GM12878 (cell line): ENCODE measurements around the gene DGKI. TPM values are rescaled to one million over a fixed set of nuclear protein-coding genes. Genes with fewer than 3 reads are reported as not detected.

Source experiments
- ATAC-seq: fragments of 200-7000 bp; cut with Tn5 transposase; 3 replicates; pipeline ENCODE4 v1.9.1; 2020; ENCODE audit warnings: mild to moderate bottlenecking, moderate library complexity
- BruUV-seq: library from RNA; stranded (reverse); fragments of 400-500 nt; replicated peaks from 2 replicates; lab custom pipeline; 2021; lab: Mats Ljungman, UMichigan
- CTCF ChIA-PET: fragments of 300-600 bp; sonication (Branson Sonifier 250); formaldehyde crosslinking; extraction: SDS; loops from one replicate; lab custom pipeline; 2021; ENCODE audit warnings: inconsistent platforms; lab: Yijun Ruan, JAX
- POLR2A ChIA-PET: fragments of 350-600 bp; formaldehyde crosslinking; extraction: SDS; loops from one replicate; lab custom pipeline; 2021; ENCODE audit warnings: inconsistent platforms; lab: Charles Lee
- RAD21 ChIA-PET: fragments of 300-600 bp; sonication (Branson Sonifier 250); formaldehyde crosslinking; loops from one replicate; lab custom pipeline; 2023; ENCODE audit warnings: antibody characterized with exemption; ENCODE audit not compliant: unreplicated experiment; lab: Charles Lee
- SMC1A ChIA-PET: fragments of 300-600 bp; sonication (Branson Sonifier 250); formaldehyde crosslinking; loops from one replicate; lab custom pipeline; 2023; ENCODE audit not compliant: unreplicated experiment, uncharacterized antibody; lab: Charles Lee
- DNase-seq: peaks from one replicate; pipeline ENCODE4 v3.0.0-alpha.2; 2011; ENCODE audit warnings: low read depth, low spot score
- FAIRE-seq: peaks from 3 replicates; lab custom pipeline; 2011; peaks lifted over from hg19 to GRCh38; lab: Jason Lieb, UNC
- H2AFZ ChIP-seq: 2 replicates; pipeline ENCODE4 v1.6.0; 2011; ENCODE audit warnings: low read depth, low read length, control low read depth; ENCODE audit not compliant: control insufficient read depth
- H3K27ac ChIP-seq: 2 replicates; pipeline ENCODE4 v1.5.1; 2011; ENCODE audit warnings: control low read depth; ENCODE audit not compliant: control insufficient read depth, insufficient read depth
- H3K27me3 ChIP-seq, 2 experiments: replicated peaks in 1 of 2; 2 replicates each; pipeline versions ENCODE4 v1.6.0 to v1.6.1; 2011; ENCODE audit warnings: low read length in 1 of 2; ENCODE audit not compliant: control insufficient read depth in 2 of 2, insufficient read depth in 2 of 2
- H3K36me3 ChIP-seq, 2 experiments: 2 replicates each; pipeline ENCODE4 v1.5.1; 2011; ENCODE audit warnings: low read length in 1 of 2; ENCODE audit not compliant: control insufficient read depth in 2 of 2, insufficient read depth in 2 of 2
- H3K4me1 ChIP-seq: 2 replicates; pipeline ENCODE4 v1.6.1; 2011; ENCODE audit warnings: mild to moderate bottlenecking, low read length, moderate library complexity, mixed read lengths; ENCODE audit not compliant: control insufficient read depth, insufficient read depth
- H3K4me2 ChIP-seq: 2 replicates; pipeline ENCODE4 v1.6.0; 2011; ENCODE audit warnings: control low read depth; ENCODE audit not compliant: control insufficient read depth, insufficient read depth
- H3K4me3 ChIP-seq: fragments of 200-600 bp; sonication (generic); 2 replicates; pipeline ENCODE4 v1.5.1; 2016
- H3K79me2 ChIP-seq: 2 replicates; pipeline ENCODE4 v1.6.0; 2011; ENCODE audit warnings: low read length; ENCODE audit not compliant: control insufficient read depth, insufficient read depth
- H3K9ac ChIP-seq: 2 replicates; pipeline ENCODE4 v1.8.0; 2011; ENCODE audit warnings: low read length, control low read depth, mixed read lengths; ENCODE audit not compliant: control insufficient read depth, insufficient read depth
- H3K9me3 ChIP-seq: replicated peaks from 3 replicates; pipeline ENCODE4 v1.5.1; 2011; ENCODE audit warnings: mild to moderate bottlenecking, low read length; ENCODE audit not compliant: control insufficient read depth, insufficient read depth
- H4K20me1 ChIP-seq: 2 replicates; pipeline ENCODE4 v1.6.0; 2011; ENCODE audit not compliant: control insufficient read depth, insufficient read depth
- CBFB ChIP-seq: IDR thresholded peaks from 2 replicates; pipeline ENCODE4 v1.6.1; 2016; ENCODE audit warnings: antibody characterized with exemption, low read depth
- IKZF1 ChIP-seq: fragments of 450-650 bp; conservative IDR thresholded peaks from 2 replicates; pipeline ENCODE4 v1.6.1; 2017; ENCODE audit warnings: antibody characterized with exemption, mild to moderate bottlenecking
- LARP7 ChIP-seq: fragments of 450-650 bp; IDR thresholded peaks from 2 replicates; pipeline ENCODE4 v1.6.1; 2017; ENCODE audit warnings: mild to moderate bottlenecking
- MTA2 ChIP-seq: fragments of 450-650 bp; IDR thresholded peaks from 2 replicates; pipeline ENCODE4 v1.6.1; 2016; ENCODE audit warnings: low read depth, mild to moderate bottlenecking, moderate library complexity
- WGBS: methylation state at CpG from one replicate; pipeline ENCODE4 v1.1.6; 2016; ENCODE audit warnings: low lambda C conversion rate; ENCODE audit not compliant: insufficient replicate concordance, insufficient coverage; ENCODE audit errors: missing lambda C conversion rate; 5-methylcytosine and 5-hydroxymethylcytosine counted together
- in situ Hi-C: fragments of 300-500 bp; cut with MboI; formaldehyde crosslinking; loops from 9 replicates; pipeline ENCODE4 v1.14.3; 2018; ENCODE audit warnings: mixed read lengths
- intact Hi-C: fragments of 100-400 bp; cut with micrococcal nuclease; formaldehyde crosslinking; loops from one replicate; pipeline ENCODE4 v1.14.2; 2022; ENCODE audit not compliant: unreplicated experiment
- polyA plus RNA-seq, 11 experiments: library from polyadenylated mRNA; depleted of rRNA in 4 of 11; unstranded in 6 of 11; stranded (reverse) in 5 of 11; fragments of >200 nt; fragmentation: Nextera tagmentation in 4 of 11; fragmentation: Illumina TruSeq in 1 of 11; extraction: Ambion mirVana in 4 of 11; extraction: Trizol in 1 of 11; gene quantifications; 1 replicate in 1 of 11; 2 replicates in 10 of 11; pipeline versions ENCODE4 v1.2.1 to v1.2.3, GENCODE V29; 2011 to 2016; ENCODE audit warnings: inconsistent platforms in 2 of 11, missing spikeins in 2 of 11, low read depth in 1 of 11
- total RNA-seq, 4 experiments: library from RNA; depleted of rRNA in 3 of 4; stranded (reverse); fragments of >200 nt in 3 of 4; fragmentation: Illumina TruSeq in 1 of 4; extraction: Trizol in 1 of 4; gene quantifications; 2 replicates each; pipeline versions ENCODE4 v1.2.1 to v1.2.3, GENCODE V29; 2013 to 2021

The DGKI gene
- total and polyA plus RNA-seq, 10 of the 15 experiments (the other 5 are each of a cell fraction or from before 2014, with no cell fraction given): 10.4 to 37.1 (median 22.1) TPM

- H3K27ac ChIP-seq: no peak overlapping the region
- H4K20me1 ChIP-seq: no peaks in the 10 kb centered on the region
- TF ChIP-seq CBFB: no peak
- TF ChIP-seq MTA2: peak; percentile 54; the same call in 1 of the 2 replicates
- TF ChIP-seq, all 136 proteins: peak for 1
- ChIA-PET RAD21 (interaction anchor here (0.6 kb wide), 1 partner anchor 924 kb away, joined by 4 read pairs; no protein-coding TSS in a partner anchor), SMC1A (no interaction called here), POLR2A (no interaction called here), CTCF (interaction anchor here (0.6 to 1.5 kb wide), 2 partner anchors 13 to 16 kb away, joined by 3 to 7 read pairs; no protein-coding TSS in a partner anchor)
- intact Hi-C loops: no loop called here
- Histone ChIP-seq H3K4me1 (no peaks in the 10 kb centered on the region), H2AFZ (no peak overlapping the region), H3K27me3 (no peaks in the 10 kb centered on the region), H3K9me3 (no peaks in the 10 kb centered on the region; the same call in 2 of the 3 replicates), H3K4me2 (no peak overlapping the region), H3K36me3 (no peaks in the 10 kb centered on the region), H3K79me2 (no peaks in the 10 kb centered on the region), H3K4me3 (no peak overlapping the region), H3K9ac (no peak overlapping the region)
- ATAC-seq: no peak
- BruUV-seq: no TSS peak
- in situ Hi-C loops: no loop called here
- no peak for DNase-seq
- FAIRE-seq: no peak
- 25% methylated on average over 2 of the region's 2 CpGs for WGBS
Observed at GRCh38 chr7:137642472-137642871, 204.3 kb downstream of the DGKI start.

GRCh38 chr7:137642031-137642430, 204.7 kb downstream of the DGKI start:
- POLR2A ChIA-PET: no interaction called here
- FAIRE-seq: no peak
- SMC1A ChIA-PET: no interaction called here

More at GRCh38 chr7:137642031-137642430, 204.7 kb downstream of the DGKI start:
- Histone ChIP-seq H3K4me1 (no peaks in the 10 kb centered on the region), H3K9me3 (no peaks in the 10 kb centered on the region; the same call in 2 of the 3 replicates), H3K27me3 (no peaks in the 10 kb centered on the region), H3K9ac (no peak overlapping the region), H4K20me1 (no peaks in the 10 kb centered on the region), H3K79me2 (no peaks in the 10 kb centered on the region), H2AFZ (no peak overlapping the region), H3K4me3 (no peak overlapping the region), H3K27ac (no peak overlapping the region), H3K36me3 (no peaks in the 10 kb centered on the region), H3K4me2 (no peak overlapping the region)
- 0 out of 2 replicates have a peak, but pooled peaks have one; percentile 18 for TF ChIP-seq IKZF1
- TF ChIP-seq LARP7: no peak
- CTCF ChIA-PET: interaction anchor here (0.6 to 1.7 kb wide), 6 partner anchors 12 to 35 kb away, joined by 3 to 7 read pairs (median 4); no protein-coding TSS in a partner anchor
- DNase-seq (no peak), ATAC-seq (no peak)
- intact Hi-C loops (no loop called here), in situ Hi-C loops (no loop called here)
- no TSS peak for BruUV-seq
- RAD21 ChIA-PET: no interaction called here
